T-helper 1 cell (primary cell): Measurements from ENCODE around the gene GNA15.
A peak's percentile ranks its signal among the peaks of the same experiment; 100 is the strongest.
"Not testable (repeated sequence)": the region's sequence is repeated elsewhere in the genome, so short reads cannot be mapped to it uniquely, and the experiment has no call there.

Experiments used
- DNase-seq, 5 donors: peaks; one replicate each; pipeline ENCODE4 v3.0.0-alpha.2; 2012 to 2020

Gene GNA15

GRCh38 chr19:3150739-3151329 is 15.0 kb downstream of the GNA15 start:
- DNase-seq: no peak

GRCh38 chr19:3151563-3152418 is 16.0 kb downstream of the GNA15 start:
- DNase-seq: no peak

- no peak for DNase-seq
Measured at GRCh38 chr19:3152419-3152780, 16.6 kb downstream of the GNA15 start.

- DNase-seq: no peak
Measured at GRCh38 chr19:3153286-3154230, 17.7 kb downstream of the GNA15 start.

GRCh38 chr19:3154447-3154846 is 18.6 kb downstream of the GNA15 start:
- not testable (repeated sequence) for DNase-seq

- DNase-seq: peak; percentile 67 to 97 (median 70)
Measured at GRCh38 chr19:3154957-3155736, 19.3 kb downstream of the GNA15 start.

- DNase-seq: no peak
Measured at GRCh38 chr19:3157096-3157845, 21.4 kb downstream of the GNA15 start.

GRCh38 chr19:3159565-3159964 is 23.7 kb downstream of the GNA15 start:
- DNase-seq: no peak

- DNase-seq: no peak
Measured at GRCh38 chr19:3160219-3160618, 24.4 kb downstream of the GNA15 start.

- no peak for DNase-seq
Measured at GRCh38 chr19:3161453-3161852, 25.6 kb downstream of the GNA15 start.

GRCh38 chr19:3162418-3163229 is 26.8 kb downstream of the GNA15 start:
- peak in 1 of 5 donors; percentile 46 for DNase-seq

GRCh38 chr19:3163230-3163886 is 27.5 kb downstream of the GNA15 start:
- DNase-seq: peak in 4 of 5 donors; percentile 54 to 69 (median 60)

GRCh38 chr19:3163943-3164342 is 28.1 kb downstream of the GNA15 start:
- DNase-seq: no peak

- DNase-seq: no peak
Measured at GRCh38 chr19:3167533-3168272, 31.9 kb downstream of the GNA15 start.

GRCh38 chr19:3171894-3172672 is 36.2 kb downstream of the GNA15 start:
- no peak for DNase-seq

- DNase-seq: not testable (repeated sequence)
Measured at GRCh38 chr19:3172673-3173000, 36.8 kb downstream of the GNA15 start.

- peak in 2 of 5 donors; percentile 8 to 67 for DNase-seq
Measured at GRCh38 chr19:3175781-3176714, 40.2 kb downstream of the GNA15 start.
